ENCODE data around the gene A4GALT. TPM values are rescaled to one million over a fixed set of nuclear protein-coding genes. Genes with fewer than 3 reads are reported as not detected.
A peak's percentile ranks its signal among the peaks of the same experiment; 100 is the strongest.

A4GALT gene
- total and polyA plus RNA-seq, 2 donors (not counting 1 experiment from before 2014, with no cell fraction given), result 0.09 to 6.1 TPM

- ATAC-seq (ENCODE audit: low read depth), result no peak
- no peak overlapping the region for H3K27ac ChIP-seq (ENCODE audit: low read length in 2 of 2)
- 91% methylated on average over 51 of the region's 51 CpGs for WGBS (ENCODE audit: insufficient coverage)
Observed at GRCh38 chr22:42693055-42693762, 27.5 kb downstream of the A4GALT start.

More at GRCh38 chr22:42693055-42693762, 27.5 kb downstream of the A4GALT start:
- intact Hi-C loops (cut with micrococcal nuclease), result loop anchor here (2.0 kb wide), 1 partner anchor 78 kb away; the partner anchor contains the start of gene POLDIP3
- Histone ChIP-seq H2AFZ (ENCODE audit: insufficient read depth, low read depth, low read length, poor library complexity, severe bottlenecking) (no peak overlapping the region), H3K36me3 (replicated peaks in 1 of 2; ENCODE audit: control extremely low read depth in 1 of 2, control insufficient read depth in 1 of 2, extremely low read depth in 1 of 2, insufficient read depth in 2 of 2, low read length in 1 of 2) (no peaks in the 10 kb centered on the region), H3K4me3 (ENCODE audit: control extremely low read depth in 1 of 5, extremely low read depth in 1 of 5, insufficient read depth in 1 of 5, low read depth in 2 of 5, low read length in 4 of 5) (no peak overlapping the region), H3K27me3 (replicated peaks in 1 of 4; ENCODE audit: control extremely low read depth in 1 of 4, control insufficient read depth in 3 of 4, insufficient read depth in 4 of 4, low read length in 3 of 4) (no peaks in the 10 kb centered on the region), H4K20me1 (ENCODE audit: control insufficient read depth, insufficient read depth, low read length, poor library complexity, severe bottlenecking) (no peaks in the 10 kb centered on the region), H3K9ac (ENCODE audit: low read length) (no peak overlapping the region), H3K79me2 (ENCODE audit: control insufficient read depth, insufficient read depth, low read length) (no peaks in the 10 kb centered on the region), H3K4me2 (replicated peaks; ENCODE audit: low read depth, low read length, poor library complexity, severe bottlenecking) (peak overlapping the region; percentile 70), H3K9me3 (ENCODE audit: control extremely low read depth in 1 of 3, control insufficient read depth in 2 of 3, insufficient read depth in 1 of 3, low read length in 2 of 3) (no peaks in the 10 kb centered on the region), H3K4me1 (ENCODE audit: control insufficient read depth in 2 of 2, insufficient read depth in 2 of 2, low read length in 2 of 2) (peaks cover 22 to 32% of the 10 kb centered on the region in 2 donors)
- Mint-ChIP-seq H3K4me1 (peaks cover 32% of the 10 kb centered on the region), H3K27me3 (no peaks in the 10 kb centered on the region), H3K9me3 (ENCODE audit: insufficient read depth) (no peaks in the 10 kb centered on the region), H3K4me3 (no peak overlapping the region), H3K27ac (no peak overlapping the region)
- DNase-seq, result no peak
- POLR2A ChIA-PET, result interaction anchor here (0.6 kb wide), 2 partner anchors 38 to 148 kb away, joined by 3 to 7 read pairs; no protein-coding TSS in a partner anchor
- CTCF ChIA-PET, result interaction anchor here (1.2 kb wide), 1 partner anchor 72 kb away, joined by 3 read pairs; no protein-coding TSS in a partner anchor
- TF ChIP-seq CTCF (IDR thresholded peaks at IDR 0.05) (no peak), EZH2 (IDR thresholded peaks at IDR 0.05; ENCODE audit: borderline replicate concordance, insufficient read depth, low read depth, low read length, poor library complexity, severe bottlenecking) (no peak)
